Right atrium auricular region (tissue), 2 donors: ENCODE measurements around the gene ZNF700. TPM values are rescaled to one million over a fixed set of nuclear protein-coding genes. Genes with fewer than 3 reads are reported as not detected.
A peak's percentile ranks its signal among the peaks of the same experiment; 100 is the strongest.
"Not testable (repeated sequence)": the region's sequence is repeated elsewhere in the genome, so short reads cannot be mapped to it uniquely, and the experiment has no call there.

ENCODE experiments used
- DNase-seq: peaks from one replicate; pipeline ENCODE4 v3.0.0-alpha.2; 2019; ENCODE audit warnings: low spot score
- H3K27ac ChIP-seq, 2 donors: fragments of 200-600 bp; sonication (generic); 1 replicate in 1 of 2; 2 replicates in 1 of 2; pipeline ENCODE4 v1.5.1; 2016 to 2019
- H3K27me3 ChIP-seq, 2 donors: fragments of 200-600 bp; sonication (generic); one replicate each; pipeline versions ENCODE4 v1.5.1 to v1.6.0; 2017 to 2019
- H3K36me3 ChIP-seq: fragments of 200-600 bp; sonication (generic); one replicate; pipeline ENCODE4 v1.5.1; 2016
- H3K4me1 ChIP-seq, 2 donors: fragments of 200-600 bp; sonication (generic); one replicate each; pipeline versions ENCODE4 v1.5.1 to v1.6.0; 2017 to 2019
- H3K4me3 ChIP-seq, 2 donors: fragments of 200-600 bp; sonication (generic); 1 replicate in 1 of 2; 2 replicates in 1 of 2; pipeline ENCODE4 v1.5.1; 2017 to 2019; ENCODE audit warnings: mild to moderate bottlenecking in 1 of 2, moderate library complexity in 1 of 2
- H3K9me3 ChIP-seq, 2 donors: fragments of 200-600 bp; sonication (generic); one replicate each; pipeline ENCODE4 v1.5.1; 2019
- total RNA-seq, 2 donors: library from RNA; depleted of rRNA; stranded (reverse); fragments of >200 nt; gene quantifications; one replicate each; pipeline ENCODE4 v1.1.0, GENCODE V29; 2016
- TF ChIP-seq, protein P1 (sequence below), 2 donors: fragments of 200-600 bp; sonication (generic); IDR thresholded peaks; one replicate each; pipeline ENCODE4 v1.5.1; 2019; ENCODE audit warnings: antibody characterized with exemption in 2 of 2

Gene ZNF700
- total RNA-seq, 2 donors from 2014 or later = 4.4 to 5.2 TPM

DNA sequence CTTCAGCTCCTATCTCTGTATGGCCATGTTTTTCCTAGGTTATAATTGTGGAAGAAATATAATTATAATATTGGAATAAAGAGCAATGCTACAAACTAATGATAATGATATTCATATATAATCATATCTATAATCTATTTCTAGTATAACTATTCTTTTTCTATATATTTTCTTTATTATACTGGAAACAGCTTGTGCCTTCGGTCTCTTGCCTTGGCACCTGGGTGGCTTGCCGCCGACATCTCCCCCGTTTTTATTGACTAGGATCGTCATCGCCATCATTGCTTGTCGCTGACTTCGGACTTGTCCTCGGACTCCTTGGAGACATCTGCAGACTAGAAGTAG lies 64.2 kb downstream of the ZNF700 start:
- Histone ChIP-seq H3K36me3 (peaks cover 8% of the 10 kb centered on the region), H3K27me3 (no peaks in the 10 kb centered on the region), H3K4me1 (peaks cover 0 to 10% of the 10 kb centered on the region in 2 donors), H3K4me3 (peak overlapping the region in 1 of 2 donors; percentile 79), H3K27ac (peak overlapping the region in 1 of 2 donors; percentile 84), H3K9me3 (no peaks in the 10 kb centered on the region)
- DNase-seq = no peak
- TF ChIP-seq, protein P1, sequence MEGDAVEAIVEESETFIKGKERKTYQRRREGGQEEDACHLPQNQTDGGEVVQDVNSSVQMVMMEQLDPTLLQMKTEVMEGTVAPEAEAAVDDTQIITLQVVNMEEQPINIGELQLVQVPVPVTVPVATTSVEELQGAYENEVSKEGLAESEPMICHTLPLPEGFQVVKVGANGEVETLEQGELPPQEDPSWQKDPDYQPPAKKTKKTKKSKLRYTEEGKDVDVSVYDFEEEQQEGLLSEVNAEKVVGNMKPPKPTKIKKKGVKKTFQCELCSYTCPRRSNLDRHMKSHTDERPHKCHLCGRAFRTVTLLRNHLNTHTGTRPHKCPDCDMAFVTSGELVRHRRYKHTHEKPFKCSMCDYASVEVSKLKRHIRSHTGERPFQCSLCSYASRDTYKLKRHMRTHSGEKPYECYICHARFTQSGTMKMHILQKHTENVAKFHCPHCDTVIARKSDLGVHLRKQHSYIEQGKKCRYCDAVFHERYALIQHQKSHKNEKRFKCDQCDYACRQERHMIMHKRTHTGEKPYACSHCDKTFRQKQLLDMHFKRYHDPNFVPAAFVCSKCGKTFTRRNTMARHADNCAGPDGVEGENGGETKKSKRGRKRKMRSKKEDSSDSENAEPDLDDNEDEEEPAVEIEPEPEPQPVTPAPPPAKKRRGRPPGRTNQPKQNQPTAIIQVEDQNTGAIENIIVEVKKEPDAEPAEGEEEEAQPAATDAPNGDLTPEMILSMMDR (IDR thresholded peaks at IDR 0.05) = no peak

- H3K27me3 ChIP-seq, DNase-seq, H3K36me3 ChIP-seq, H3K9me3 ChIP-seq, H3K27ac ChIP-seq, H3K4me3 ChIP-seq: not testable (repeated sequence)
- peaks cover 0 to 10% of the 10 kb centered on the region in 2 donors for H3K4me1 ChIP-seq
Observed at GRCh38 chr19:11991921-11992320, 67.0 kb downstream of the ZNF700 start.

GRCh38 chr19:11995174-11995573 lies 70.3 kb downstream of the ZNF700 start:
- Histone ChIP-seq H3K9me3 (no peaks in the 10 kb centered on the region), H3K27ac (no peak overlapping the region), H3K27me3 (no peaks in the 10 kb centered on the region), H3K4me3 (no peak overlapping the region), H3K36me3 (peaks cover under 1% of the 10 kb centered on the region), H3K4me1 (no peaks in the 10 kb centered on the region)
- no peak for DNase-seq
- TF ChIP-seq, protein P1 (IDR thresholded peaks at IDR 0.05) = no peak

Other genes with a start within 250 kb of the ZNF700 start
- 1 to 10 TPM; 2.6 to 4.0 TPM for gene ZNF823, start 186.2 kb upstream of the ZNF700 start, total RNA-seq
- gene ZNF441, start 158.1 kb upstream of the ZNF700 start, total RNA-seq = 1 to 10 TPM; 2.0 to 3.4 TPM
- 1 to 10 TPM; 1.6 to 6.2 TPM for gene ZNF491, start 126.6 kb upstream of the ZNF700 start, total RNA-seq
- gene ZNF440, start 110.8 kb upstream of the ZNF700 start, total RNA-seq = 1 to 10 TPM; 3.4 to 4.5 TPM
- 1 to 10 TPM; 2.6 to 4.6 TPM for gene ZNF439, start 76.4 kb upstream of the ZNF700 start, total RNA-seq
- 1 to 10 TPM; 4.2 to 6.3 TPM for gene ZNF69, start 37.3 kb upstream of the ZNF700 start, total RNA-seq
- 1 to 10 TPM; 1.4 to 2.6 TPM for gene ZNF763, start 39.9 kb downstream of the ZNF700 start, total RNA-seq
- 1 to 10 TPM; 4.4 to 5.5 TPM for gene ZNF433, start 110.6 kb downstream of the ZNF700 start, total RNA-seq
- under 1 TPM; 0.20 to 0.26 TPM for gene ZNF878, start 127.9 kb downstream of the ZNF700 start, total RNA-seq
- 10 to 100 TPM in 1 of 2 donors, 1 to 10 TPM in 1; 6.2 to 10.8 TPM for gene ZNF844, start 139.6 kb downstream of the ZNF700 start, total RNA-seq
- gene ZNF20, start 215.2 kb downstream of the ZNF700 start, total RNA-seq = 1 to 10 TPM in 1 of 2 donors, under 1 TPM in 1; 0.79 to 1.4 TPM
- 1 to 10 TPM; 3.2 to 6.3 TPM for gene ZNF625, start 231.6 kb downstream of the ZNF700 start, total RNA-seq
- gene ZNF136, start 238.0 kb downstream of the ZNF700 start, total RNA-seq = 1 to 10 TPM; 3.2 to 3.6 TPM